Activated CD4-positive, alpha-beta T cell treated with anti-CD3 and anti-CD28 coated beads, Interleukin-2, amount 50 U/mL, for 48 hours (primary cell): Measurements from ENCODE around the gene MUC12.

Experiments
- DNase-seq, 2 experiments: peaks; one replicate each; pipeline ENCODE4 v3.0.0-alpha.2; 2020

The MUC12 gene

GRCh38 chr7:101066141-101066832 is 96.9 kb downstream of the MUC12 start:
- no peak for DNase-seq

GRCh38 chr7:101066833-101067177 is 97.4 kb downstream of the MUC12 start:
- DNase-seq = no peak

- no peak for DNase-seq
These were observed 99.0 kb downstream of the MUC12 start for GRCh38 chr7:101068401-101068800.
